ENCODE data around the gene MLPH. TPM values are rescaled to one million over a fixed set of nuclear protein-coding genes. Genes with fewer than 3 reads are reported as not detected.

The MLPH gene
- total RNA-seq, 2 donors from 2014 or later, result 91.5 to 121 TPM

DNA sequence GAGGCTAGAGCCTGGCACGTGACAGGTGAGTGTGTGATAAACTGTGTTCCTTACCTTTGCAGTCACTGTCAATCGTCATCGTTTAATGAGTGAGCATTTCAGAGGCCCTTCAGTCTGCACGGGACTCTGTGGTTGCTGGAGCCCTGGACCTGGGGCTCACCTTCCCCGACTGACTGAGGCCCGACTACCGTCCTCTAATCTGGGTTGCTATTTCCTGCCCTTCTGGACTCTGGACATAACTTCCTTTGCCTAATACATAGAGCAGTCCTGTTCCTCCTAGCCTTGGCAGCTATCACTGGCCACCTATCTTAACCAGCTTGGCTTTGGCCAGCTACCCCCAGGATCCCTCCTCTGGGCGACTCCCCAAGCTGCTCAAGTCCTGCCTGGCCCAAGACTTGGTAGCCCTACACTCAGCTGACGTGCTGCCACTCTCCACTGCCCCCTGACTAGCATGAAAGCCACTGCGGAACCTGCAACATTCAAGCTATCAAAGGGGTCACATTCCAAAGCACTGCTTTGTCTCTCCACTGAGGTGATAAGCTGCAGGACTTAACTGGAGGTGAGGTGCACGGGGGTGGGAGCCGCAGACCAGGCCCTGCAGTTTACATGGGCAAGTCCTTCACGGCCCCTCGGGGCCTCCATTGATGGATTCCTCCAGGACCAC lies 114.5 kb downstream of the MLPH start:
- DNase-seq (no peak), ATAC-seq (peak in 1 of 2 donors; percentile 4)
- intact Hi-C loops (cut with DNase I), result loop anchor here in 1 of 2 donors (5.0 kb wide), 1 partner anchor 141 kb away; no protein-coding TSS in a partner anchor

DNA sequence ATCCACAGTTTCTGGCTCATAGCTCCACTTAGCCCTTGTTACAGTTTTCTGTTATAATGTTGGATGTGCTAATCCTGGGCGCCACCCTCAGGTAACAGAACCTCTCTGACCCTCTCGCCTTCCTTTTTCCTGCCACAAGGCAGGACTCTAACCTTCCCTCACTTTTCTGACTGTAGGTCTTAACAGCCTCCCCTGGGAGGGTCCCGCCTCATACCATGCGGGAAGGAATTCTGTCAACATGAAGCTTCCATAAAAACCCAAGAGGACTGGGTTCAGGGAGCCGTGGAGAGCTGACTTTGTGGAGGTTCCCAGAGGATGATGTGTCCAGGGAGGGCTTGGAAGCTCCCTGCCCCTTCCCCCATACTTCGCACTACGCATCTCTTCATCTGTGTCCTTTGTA lies 115.4 kb downstream of the MLPH start:
- intact Hi-C loops (cut with DNase I), result loop anchor here in 1 of 2 donors (5.0 kb wide), 1 partner anchor 140 kb away; no protein-coding TSS in a partner anchor
- DNase-seq (no peak), ATAC-seq (no peak)

DNA sequence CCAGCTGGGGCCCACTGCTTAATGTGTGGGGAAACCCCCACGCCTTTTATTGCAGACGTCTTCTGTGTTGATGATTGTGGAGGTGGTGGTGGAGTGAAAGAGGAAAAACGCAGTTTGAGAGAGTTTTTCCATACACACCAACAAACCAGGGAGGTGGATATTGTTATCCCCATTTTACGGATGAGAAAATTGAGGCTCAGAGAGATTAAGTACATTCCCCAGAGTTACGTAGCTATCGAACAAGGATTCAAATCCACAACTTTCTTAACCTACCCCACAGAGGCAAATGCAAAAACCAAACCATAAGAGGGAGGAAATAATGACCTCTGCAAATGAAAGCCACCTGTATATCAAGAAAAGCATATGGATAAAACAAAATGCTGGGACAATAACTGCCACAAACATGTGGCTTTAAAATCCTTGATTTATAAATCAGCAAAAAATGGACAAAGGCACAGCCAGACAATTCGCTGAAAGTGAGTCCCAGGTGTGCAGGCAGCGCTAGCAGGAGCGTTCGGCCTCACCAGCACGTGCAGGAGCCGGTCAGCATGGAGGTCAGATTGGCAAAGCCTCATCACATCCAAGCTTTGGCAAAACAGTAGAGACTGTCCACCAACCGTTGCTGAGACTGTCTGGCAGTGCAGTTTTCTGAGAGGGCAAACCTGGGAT lies 116.1 kb downstream of the MLPH start:
- intact Hi-C loops (cut with DNase I), result loop anchor here in 1 of 2 donors (5.0 kb wide), 1 partner anchor 139 kb away; no protein-coding TSS in a partner anchor
- ATAC-seq, result no peak
- DNase-seq, result no peak

DNA sequence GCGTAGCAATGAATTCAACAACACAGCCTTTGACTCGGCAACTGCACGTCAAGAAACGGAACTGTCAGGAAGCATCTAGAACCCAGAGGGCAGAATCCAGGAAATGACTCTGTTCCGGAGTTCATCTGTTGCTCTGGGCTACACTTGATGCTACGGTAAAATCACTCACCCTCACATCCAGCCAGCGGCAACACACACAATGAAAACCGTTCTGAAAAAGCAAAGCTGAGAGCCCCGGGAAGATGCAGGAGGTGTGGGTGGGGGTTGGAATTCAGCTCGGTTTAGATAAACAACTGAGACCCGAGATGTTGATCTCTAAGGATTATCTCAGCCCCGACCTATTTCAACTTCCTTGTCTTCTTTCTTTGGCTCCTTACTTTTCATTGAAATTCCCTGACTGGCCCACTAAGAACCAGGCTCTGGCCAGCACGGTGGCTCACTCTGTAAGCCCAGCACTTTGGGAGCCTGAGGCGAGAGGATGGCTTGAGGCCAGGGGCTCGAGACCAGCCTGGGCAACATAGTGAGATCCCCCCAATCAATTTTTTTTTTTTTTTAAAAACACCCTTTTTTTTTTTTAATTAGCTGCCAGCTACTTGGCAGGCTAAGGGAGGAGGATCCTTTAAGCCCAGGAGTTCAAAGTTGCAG lies 116.8 kb downstream of the MLPH start:
- ATAC-seq, result peak; percentile 54 to 57
- intact Hi-C loops (cut with DNase I), result loop anchor here in 1 of 2 donors (5.0 kb wide), 1 partner anchor 138 kb away; no protein-coding TSS in a partner anchor

DNA sequence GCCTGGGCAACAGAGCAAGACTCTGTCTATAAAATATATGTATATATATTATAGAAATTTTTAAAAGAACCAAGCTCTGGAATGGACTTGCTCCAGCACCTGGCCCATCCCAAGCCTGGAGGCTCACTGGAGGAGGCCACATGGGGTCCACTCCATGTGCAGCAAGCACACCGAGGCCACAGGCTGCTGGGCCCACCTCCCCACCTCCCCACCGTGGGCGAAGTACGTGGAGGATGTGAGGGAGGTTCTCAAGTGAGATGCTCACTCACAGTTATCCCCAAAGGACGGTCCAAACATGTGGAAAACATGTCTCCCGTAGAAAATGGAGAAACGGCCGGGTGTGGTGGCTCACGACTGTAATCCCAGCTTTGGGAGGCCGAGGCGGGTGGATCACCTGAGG lies 117.3 kb downstream of the MLPH start:
- no peak for DNase-seq

More for the DNA sequence above, 116.8 kb downstream of the MLPH start:
- peak; percentile 45 for DNase-seq

More for the DNA sequence above, 117.3 kb downstream of the MLPH start:
- no peak for ATAC-seq
- intact Hi-C loops (cut with DNase I), result loop anchor here in 1 of 2 donors (5.0 kb wide), 1 partner anchor 138 kb away; no protein-coding TSS in a partner anchor

Small RNA genes lying within 50 kb of the gene (microRNA-seq; reads per million reads assigned to microRNA genes)
- 0.40 to 2.2 reads per million in 2 donors for gene MIR6811

Other genes starting within 250 kb of the MLPH start
- gene COL6A3, start 73.1 kb upstream of the MLPH start, total RNA-seq, result 100 to 1,000 TPM; 145 to 186 TPM
- not detected for gene PRLH, start 79.3 kb downstream of the MLPH start, total RNA-seq
- gene RAB17, start 103.5 kb downstream of the MLPH start, total RNA-seq, result 1 to 10 TPM; 2.3 to 2.4 TPM
- 10 to 100 TPM; 69.3 to 99.6 TPM for gene LRRFIP1, start 140.3 kb downstream of the MLPH start, total RNA-seq

Data from left cardiac atrium (tissue), 4 donors.